ENCODE results near the gene MPO. TPM values are rescaled to one million over a fixed set of nuclear protein-coding genes. Genes with fewer than 3 reads are reported as not detected.
A peak's percentile ranks its signal among the peaks of the same experiment; 100 is the strongest.

MPO gene
- total RNA-seq, 1 experiment from 2014 or later = not detected

GRCh38 chr17:58246104-58246740 lies 34.5 kb downstream of the MPO start:
- Histone ChIP-seq H2AFZ (ENCODE audit: low read length) (no peak overlapping the region), H3K79me2 (ENCODE audit: insufficient read depth, low read length) (no peaks in the 10 kb centered on the region), H3K9me3 (ENCODE audit: control insufficient read depth, low read depth, low read length) (peaks cover 8% of the 10 kb centered on the region), H3K4me1 (ENCODE audit: insufficient read depth, low read length) (no peaks in the 10 kb centered on the region; the same call in 1 of the 2 replicates), H3K79me1 (ENCODE audit: insufficient read depth, low read depth, low read length, poor library complexity, severe bottlenecking) (no peaks in the 10 kb centered on the region), H3K56ac (ENCODE audit: insufficient read length, low read depth, low read length) (no peak overlapping the region), H2BK5ac (ENCODE audit: insufficient read length, low read length) (no peak overlapping the region), H3K27ac (ENCODE audit: insufficient read length, low read depth, low read length) (no peak overlapping the region), H2BK120ac (ENCODE audit: low read depth, low read length, poor library complexity, severe bottlenecking) (no peak overlapping the region), H3K14ac (ENCODE audit: insufficient read depth, low read length) (no peak overlapping the region; the same call in 1 of the 2 replicates), H3K4ac (ENCODE audit: low read depth, low read length) (no peak overlapping the region), H3K23me2 (ENCODE audit: insufficient read length, low read depth, low read length, poor library complexity, severe bottlenecking) (peaks cover 8% of the 10 kb centered on the region), H3K23ac (ENCODE audit: insufficient read length, low read depth, low read length) (no peak overlapping the region), H3K27me3 (ENCODE audit: insufficient read depth, low read length) (peaks cover 30% of the 10 kb centered on the region), H3K18ac (ENCODE audit: insufficient read length, low read depth, low read length) (no peak overlapping the region), H4K20me1 (ENCODE audit: control insufficient read depth, insufficient read depth, insufficient read length) (no peaks in the 10 kb centered on the region), H2AK5ac (ENCODE audit: insufficient read length, low read length) (no peak overlapping the region), H2BK15ac (ENCODE audit: low read depth, low read length) (no peak overlapping the region), H4K8ac (replicated peaks; ENCODE audit: insufficient read length, low read depth, low read length) (no peak overlapping the region), H2BK12ac (ENCODE audit: insufficient read length, low read depth, low read length) (no peak overlapping the region), H3K4me2 (ENCODE audit: insufficient read depth, insufficient read length, low read length) (no peak overlapping the region), H3T11ph (ENCODE audit: low read length) (no peak overlapping the region), H4K5ac (ENCODE audit: insufficient read length, low read depth, low read length) (no peak overlapping the region), H2BK20ac (ENCODE audit: low read depth, low read length, poor library complexity, severe bottlenecking) (no peak overlapping the region), H4K91ac (ENCODE audit: insufficient read length, low read depth, low read length) (no peak overlapping the region), H3K9ac (ENCODE audit: extremely low read depth, insufficient read length, low read length) (no peak overlapping the region)
- WGBS (ENCODE audit: extremely low coverage, insufficient read length, low lambda C conversion rate) = no CpG with 5 or more reads among the region's 13 CpGs
- H3K27me3 Mint-ChIP-seq (ENCODE audit: low read depth) = peaks cover 96% of the 10 kb centered on the region
- H3K27ac Mint-ChIP-seq = no peak overlapping the region
- peak; percentile 22 for DNase-seq
- peaks cover 9% of the 10 kb centered on the region in 2 experiments for H3K9me3 Mint-ChIP-seq
- H3K4me1 Mint-ChIP-seq = peaks cover 11 to 16% of the 10 kb centered on the region in 2 experiments
- H3K36me3 Mint-ChIP-seq (ENCODE audit: insufficient read depth in 1 of 3, low read depth in 3 of 3) = peaks cover 0 to 6% (median 6%) of the 10 kb centered on the region in 3 experiments; a peak in 4 of 7 replicates
- TF ChIP-seq, protein P1, sequence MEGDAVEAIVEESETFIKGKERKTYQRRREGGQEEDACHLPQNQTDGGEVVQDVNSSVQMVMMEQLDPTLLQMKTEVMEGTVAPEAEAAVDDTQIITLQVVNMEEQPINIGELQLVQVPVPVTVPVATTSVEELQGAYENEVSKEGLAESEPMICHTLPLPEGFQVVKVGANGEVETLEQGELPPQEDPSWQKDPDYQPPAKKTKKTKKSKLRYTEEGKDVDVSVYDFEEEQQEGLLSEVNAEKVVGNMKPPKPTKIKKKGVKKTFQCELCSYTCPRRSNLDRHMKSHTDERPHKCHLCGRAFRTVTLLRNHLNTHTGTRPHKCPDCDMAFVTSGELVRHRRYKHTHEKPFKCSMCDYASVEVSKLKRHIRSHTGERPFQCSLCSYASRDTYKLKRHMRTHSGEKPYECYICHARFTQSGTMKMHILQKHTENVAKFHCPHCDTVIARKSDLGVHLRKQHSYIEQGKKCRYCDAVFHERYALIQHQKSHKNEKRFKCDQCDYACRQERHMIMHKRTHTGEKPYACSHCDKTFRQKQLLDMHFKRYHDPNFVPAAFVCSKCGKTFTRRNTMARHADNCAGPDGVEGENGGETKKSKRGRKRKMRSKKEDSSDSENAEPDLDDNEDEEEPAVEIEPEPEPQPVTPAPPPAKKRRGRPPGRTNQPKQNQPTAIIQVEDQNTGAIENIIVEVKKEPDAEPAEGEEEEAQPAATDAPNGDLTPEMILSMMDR (conservative IDR thresholded peaks at IDR 0.05) = no peak
- no peak overlapping the region for H3K4me3 Mint-ChIP-seq
